HG02840 (cell line): ENCODE measurements around the gene RPL22.

Source experiments
- ATAC-seq: cut with Tn5 transposase; IDR thresholded peaks from one replicate; pipeline ENCODE4 v1.9.1; 2021; ENCODE audit warnings: mild to moderate bottlenecking, moderate library complexity, moderate number of reproducible peaks; ENCODE audit not compliant: unreplicated experiment, low FRiP score

RPL22 gene

DNA sequence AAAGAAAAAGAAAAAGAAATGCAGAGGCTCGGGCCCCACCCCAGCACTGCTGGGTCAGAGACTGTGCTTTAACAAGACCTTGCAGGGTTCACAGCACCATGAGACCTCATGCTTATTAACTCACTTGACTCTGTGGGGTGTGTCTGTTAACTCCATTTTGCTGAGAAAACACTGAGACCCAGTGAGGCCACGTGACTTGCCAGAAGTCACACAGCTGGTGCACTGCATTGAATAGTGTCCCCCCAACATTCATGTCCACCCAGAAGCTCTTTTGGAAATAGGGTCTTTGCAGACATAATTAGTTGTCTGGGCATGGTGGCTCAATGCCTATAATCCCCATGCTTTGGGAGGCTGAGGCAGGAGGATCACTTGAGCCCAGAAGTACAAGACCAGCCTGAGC, 59.0 kb downstream of the RPL22 start:
- ATAC-seq, result no peak

DNA sequence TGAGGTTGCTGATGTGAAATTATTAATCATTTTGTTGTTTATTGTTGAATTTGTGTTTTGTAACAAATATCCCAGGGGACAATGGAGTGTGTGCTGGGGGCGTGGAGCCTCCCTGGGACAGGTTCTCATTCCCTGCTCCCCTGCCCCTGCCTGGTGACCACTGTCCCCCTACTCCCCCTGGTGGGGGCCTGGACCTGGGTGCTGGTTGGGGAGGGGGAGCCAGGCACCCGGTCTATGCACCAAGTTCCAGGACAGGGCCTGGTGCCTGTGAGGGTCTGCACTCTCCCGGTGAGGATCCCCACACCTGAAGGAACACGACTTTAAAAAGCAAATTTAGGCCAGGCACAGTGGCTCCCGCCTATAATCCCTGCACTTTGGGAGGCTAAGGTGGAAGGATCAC, 61.6 kb downstream of the RPL22 start:
- no peak for ATAC-seq

DNA sequence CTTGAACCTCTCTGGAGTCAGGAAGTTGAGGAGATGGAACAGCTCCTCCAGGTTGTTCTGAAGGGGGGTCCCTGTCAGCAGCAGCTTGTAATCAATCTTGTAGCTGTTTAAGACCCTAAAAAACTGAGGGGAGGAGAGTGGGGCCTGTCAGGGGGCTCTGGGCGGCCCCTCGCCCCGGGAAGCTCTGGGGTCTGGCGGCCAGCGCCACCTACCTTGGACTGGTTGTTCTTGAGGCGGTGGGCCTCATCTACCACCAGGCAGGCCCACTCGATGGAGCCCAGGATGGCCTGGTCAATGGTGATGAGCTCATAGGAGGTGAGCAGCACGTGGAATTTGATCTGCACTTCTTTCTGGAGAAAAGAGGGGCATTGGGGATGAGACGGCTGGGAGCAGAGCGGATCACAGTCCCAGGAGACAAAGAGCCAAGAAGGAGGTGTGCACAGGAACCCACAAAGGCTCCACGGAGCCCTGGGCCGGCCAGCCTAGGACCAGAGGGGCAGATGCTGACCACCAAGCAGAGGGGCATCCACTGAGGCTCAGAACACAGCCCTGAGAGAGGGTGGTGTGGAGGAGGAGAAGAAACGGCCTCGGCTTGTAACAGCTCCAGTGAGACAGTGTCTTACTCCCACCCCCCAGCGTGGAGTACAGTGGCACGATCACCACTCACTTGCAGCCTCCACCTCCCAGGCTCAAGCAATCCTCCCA, 62.7 kb downstream of the RPL22 start:
- ATAC-seq, result no peak
